ENCODE results near the gene ADGRL2. TPM values are rescaled to one million over a fixed set of nuclear protein-coding genes. Genes with fewer than 3 reads are reported as not detected.

ADGRL2 gene
- total RNA-seq, 4 donors from 2014 or later, result 40.7 to 53.4 (median 44.2) TPM

DNA sequence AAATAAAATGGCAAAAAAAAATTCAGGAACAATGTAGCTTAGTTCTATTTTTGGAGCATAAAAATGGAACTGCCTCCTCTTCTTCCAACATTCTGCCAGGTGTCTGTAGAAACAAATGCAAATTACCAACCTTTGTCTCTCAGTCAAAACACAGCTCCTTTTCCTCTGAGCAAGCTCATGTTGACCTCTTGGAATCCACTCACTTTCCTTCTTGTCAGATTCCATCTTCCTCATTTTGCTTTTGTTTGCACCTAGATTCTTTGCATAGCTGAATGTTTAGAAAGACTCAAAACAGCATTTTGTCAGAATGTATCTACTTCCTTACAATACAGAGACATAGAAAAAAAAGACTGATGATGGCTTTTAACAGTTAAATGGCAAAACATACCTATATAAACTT is 178.2 kb downstream of the ADGRL2 start:
- peaks cover 5% of the 10 kb centered on the region for H3K36me3 ChIP-seq
- TF ChIP-seq POLR2AphosphoS5 (IDR thresholded peaks at IDR 0.05) (no peak), EP300 (IDR thresholded peaks at IDR 0.05) (no peak), POLR2A (IDR thresholded peaks at IDR 0.05) (no peak)
- TF ChIP-seq, protein P1, sequence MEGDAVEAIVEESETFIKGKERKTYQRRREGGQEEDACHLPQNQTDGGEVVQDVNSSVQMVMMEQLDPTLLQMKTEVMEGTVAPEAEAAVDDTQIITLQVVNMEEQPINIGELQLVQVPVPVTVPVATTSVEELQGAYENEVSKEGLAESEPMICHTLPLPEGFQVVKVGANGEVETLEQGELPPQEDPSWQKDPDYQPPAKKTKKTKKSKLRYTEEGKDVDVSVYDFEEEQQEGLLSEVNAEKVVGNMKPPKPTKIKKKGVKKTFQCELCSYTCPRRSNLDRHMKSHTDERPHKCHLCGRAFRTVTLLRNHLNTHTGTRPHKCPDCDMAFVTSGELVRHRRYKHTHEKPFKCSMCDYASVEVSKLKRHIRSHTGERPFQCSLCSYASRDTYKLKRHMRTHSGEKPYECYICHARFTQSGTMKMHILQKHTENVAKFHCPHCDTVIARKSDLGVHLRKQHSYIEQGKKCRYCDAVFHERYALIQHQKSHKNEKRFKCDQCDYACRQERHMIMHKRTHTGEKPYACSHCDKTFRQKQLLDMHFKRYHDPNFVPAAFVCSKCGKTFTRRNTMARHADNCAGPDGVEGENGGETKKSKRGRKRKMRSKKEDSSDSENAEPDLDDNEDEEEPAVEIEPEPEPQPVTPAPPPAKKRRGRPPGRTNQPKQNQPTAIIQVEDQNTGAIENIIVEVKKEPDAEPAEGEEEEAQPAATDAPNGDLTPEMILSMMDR (IDR thresholded peaks at IDR 0.05), result no peak
- H3K27ac ChIP-seq, result no peak overlapping the region
- DNase-seq (ENCODE audit: low spot score in 2 of 2), result no peak
- H3K4me1 ChIP-seq, result no peaks in the 10 kb centered on the region
- no peaks in the 10 kb centered on the region for H3K9me3 ChIP-seq
- no peak overlapping the region for H3K4me3 ChIP-seq
- no peaks in the 10 kb centered on the region for H3K27me3 ChIP-seq

GRCh38 chr1:81982523-81982922 is 181.8 kb downstream of the ADGRL2 start:
- Histone ChIP-seq H3K9me3 (no peaks in the 10 kb centered on the region), H3K4me1 (no peaks in the 10 kb centered on the region), H3K27ac (no peak overlapping the region), H3K36me3 (peaks cover 10% of the 10 kb centered on the region), H3K27me3 (no peaks in the 10 kb centered on the region), H3K4me3 (no peak overlapping the region)
- TF ChIP-seq POLR2A (IDR thresholded peaks at IDR 0.05), result no peak
- no peak for TF ChIP-seq EP300 (IDR thresholded peaks at IDR 0.05)
- TF ChIP-seq POLR2AphosphoS5 (IDR thresholded peaks at IDR 0.05), result no peak
- TF ChIP-seq, protein P1 (IDR thresholded peaks at IDR 0.05), result no peak
- no peak for DNase-seq (ENCODE audit: low spot score in 2 of 2)
- whole genome bisulfite sequencing, result 89% methylated on average over 2 of the region's 2 CpGs

DNA sequence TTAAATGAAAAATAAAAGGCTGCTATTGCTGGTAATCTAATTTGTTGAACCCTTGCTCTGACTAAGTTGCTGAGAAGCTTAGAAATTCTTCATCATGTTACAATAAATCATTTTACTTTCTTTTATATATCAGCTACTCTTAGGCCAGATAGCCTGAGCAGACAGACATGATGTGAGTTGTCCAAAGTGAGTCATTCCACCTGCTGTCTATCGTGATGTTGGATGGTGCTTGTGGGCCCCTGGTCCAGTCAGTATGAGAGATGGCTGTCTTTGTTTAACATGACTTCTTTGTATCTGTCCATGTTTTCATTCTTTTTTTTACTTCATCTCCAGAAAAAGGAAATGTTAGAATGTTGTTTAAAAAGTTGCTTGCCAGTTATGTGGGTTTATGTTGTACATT is 188.8 kb downstream of the ADGRL2 start:
- Histone ChIP-seq H3K9me3 (no peaks in the 10 kb centered on the region), H3K4me1 (no peaks in the 10 kb centered on the region), H3K27ac (no peak overlapping the region), H3K36me3 (peaks cover 10% of the 10 kb centered on the region), H3K4me3 (no peak overlapping the region), H3K27me3 (no peaks in the 10 kb centered on the region)
- TF ChIP-seq POLR2A (IDR thresholded peaks at IDR 0.05) (no peak), POLR2AphosphoS5 (IDR thresholded peaks at IDR 0.05) (no peak), EP300 (IDR thresholded peaks at IDR 0.05) (no peak)
- TF ChIP-seq, protein P1 (IDR thresholded peaks at IDR 0.05), result no peak
- no peak for DNase-seq (ENCODE audit: low spot score in 2 of 2)
- WGBS, result 61% methylated on average over 1 of the region's 1 CpG

- no peaks in the 10 kb centered on the region for H3K4me1 ChIP-seq
- no peak for DNase-seq (ENCODE audit: low spot score in 2 of 2)
- no peaks in the 10 kb centered on the region for H3K9me3 ChIP-seq
- no peaks in the 10 kb centered on the region for H3K27me3 ChIP-seq
- H3K36me3 ChIP-seq, result peaks cover 10% of the 10 kb centered on the region
- TF ChIP-seq POLR2AphosphoS5 (IDR thresholded peaks at IDR 0.05) (no peak), POLR2A (IDR thresholded peaks at IDR 0.05) (no peak)
- 91% methylated on average over 7 of the region's 7 CpGs for WGBS
- no peak overlapping the region for H3K27ac ChIP-seq
- no peak overlapping the region for H3K4me3 ChIP-seq
These were observed 189.5 kb downstream of the ADGRL2 start for GRCh38 chr1:81990241-81990640.

- H3K4me3 ChIP-seq, result no peak overlapping the region
- TF ChIP-seq POLR2A (IDR thresholded peaks at IDR 0.05), result no peak
- TF ChIP-seq POLR2AphosphoS5 (IDR thresholded peaks at IDR 0.05), result no peak
- TF ChIP-seq EP300 (IDR thresholded peaks at IDR 0.05), result no peak
- TF ChIP-seq, protein P1 (IDR thresholded peaks at IDR 0.05), result no peak
- H3K4me1 ChIP-seq, result peaks cover 4% of the 10 kb centered on the region
- no peak overlapping the region for H3K27ac ChIP-seq
- no peaks in the 10 kb centered on the region for H3K27me3 ChIP-seq
- H3K9me3 ChIP-seq, result no peaks in the 10 kb centered on the region
- no peak for DNase-seq (ENCODE audit: low spot score in 2 of 2)
- 30% methylated on average over 4 of the region's 4 CpGs for WGBS
- H3K36me3 ChIP-seq, result no peaks in the 10 kb centered on the region
These were observed 197.4 kb downstream of the ADGRL2 start for GRCh38 chr1:81998165-81998564.

- H3K4me3 ChIP-seq, result no peak overlapping the region
- TF ChIP-seq POLR2AphosphoS5 (IDR thresholded peaks at IDR 0.05), result no peak
- TF ChIP-seq POLR2A (IDR thresholded peaks at IDR 0.05), result no peak
- TF ChIP-seq, protein P1 (IDR thresholded peaks at IDR 0.05), result no peak
- no peak for DNase-seq (ENCODE audit: low spot score in 2 of 2)
- H3K27me3 ChIP-seq, result no peaks in the 10 kb centered on the region
- peaks cover 4% of the 10 kb centered on the region for H3K4me1 ChIP-seq
- 58% methylated on average over 1 of the region's 1 CpG for WGBS
- no peaks in the 10 kb centered on the region for H3K9me3 ChIP-seq
- H3K27ac ChIP-seq, result no peak overlapping the region
- H3K36me3 ChIP-seq, result no peaks in the 10 kb centered on the region
These were observed 198.6 kb downstream of the ADGRL2 start for GRCh38 chr1:81999364-81999763.

Measured in suprapubic skin (tissue), 4 donors.